DMS79 treated with DMSO at 0.1 percent for 48 hours (cell line): ENCODE results near the gene NPFFR1.

Source experiments
- DNase-seq: peaks from one replicate; lab custom pipeline; 2025; lab: John Stamatoyannopoulos, UW

The NPFFR1 gene

GRCh38 chr10:70315276-70315675 is 31.5 kb upstream of the NPFFR1 start:
- no peak for DNase-seq

GRCh38 chr10:70312972-70313371 is 29.2 kb upstream of the NPFFR1 start:
- DNase-seq: no peak

- DNase-seq: no peak
These were observed 28.4 kb upstream of the NPFFR1 start for GRCh38 chr10:70312249-70312648.

- DNase-seq: no peak
These were observed 27.9 kb upstream of the NPFFR1 start for GRCh38 chr10:70311698-70312097.

GRCh38 chr10:70309661-70310060 is 25.9 kb upstream of the NPFFR1 start:
- DNase-seq: no peak

GRCh38 chr10:70308121-70309060 is 24.6 kb upstream of the NPFFR1 start:
- no peak for DNase-seq

- DNase-seq: no peak
These were observed 23.2 kb upstream of the NPFFR1 start for GRCh38 chr10:70306886-70307520.

- DNase-seq: no peak
These were observed 22.4 kb upstream of the NPFFR1 start for GRCh38 chr10:70306181-70306705.

GRCh38 chr10:70303730-70304129 is 19.9 kb upstream of the NPFFR1 start:
- DNase-seq: no peak

GRCh38 chr10:70302292-70302691 is 18.5 kb upstream of the NPFFR1 start:
- no peak for DNase-seq

GRCh38 chr10:70300908-70301597 is 17.2 kb upstream of the NPFFR1 start:
- no peak for DNase-seq

- DNase-seq: no peak
These were observed 16.7 kb upstream of the NPFFR1 start for GRCh38 chr10:70300461-70300860.

GRCh38 chr10:70299876-70300275 is 16.1 kb upstream of the NPFFR1 start:
- DNase-seq: no peak

GRCh38 chr10:70298393-70298792 is 14.6 kb upstream of the NPFFR1 start:
- no peak for DNase-seq

- no peak for DNase-seq
These were observed 13.4 kb upstream of the NPFFR1 start for GRCh38 chr10:70297224-70297623.

GRCh38 chr10:70296406-70296899 is 12.6 kb upstream of the NPFFR1 start:
- no peak for DNase-seq

- DNase-seq: no peak
These were observed 12.1 kb upstream of the NPFFR1 start for GRCh38 chr10:70295926-70296325.

- DNase-seq: no peak
These were observed 11.5 kb upstream of the NPFFR1 start for GRCh38 chr10:70295321-70295720.

- no peak for DNase-seq
These were observed 9.5 kb upstream of the NPFFR1 start for GRCh38 chr10:70293169-70293843.

- no peak for DNase-seq
These were observed 8.2 kb upstream of the NPFFR1 start for GRCh38 chr10:70292004-70292403.

GRCh38 chr10:70289739-70290138 is 5.9 kb upstream of the NPFFR1 start:
- DNase-seq: no peak

GRCh38 chr10:70286616-70287015 is 2.8 kb upstream of the NPFFR1 start:
- no peak for DNase-seq
